GM21619 (cell line): ENCODE results near the gene REPS1.

Experiments
- ATAC-seq: cut with Tn5 transposase; IDR thresholded peaks from one replicate; pipeline ENCODE4 v1.9.1; 2021; ENCODE audit not compliant: unreplicated experiment

Gene REPS1

DNA sequence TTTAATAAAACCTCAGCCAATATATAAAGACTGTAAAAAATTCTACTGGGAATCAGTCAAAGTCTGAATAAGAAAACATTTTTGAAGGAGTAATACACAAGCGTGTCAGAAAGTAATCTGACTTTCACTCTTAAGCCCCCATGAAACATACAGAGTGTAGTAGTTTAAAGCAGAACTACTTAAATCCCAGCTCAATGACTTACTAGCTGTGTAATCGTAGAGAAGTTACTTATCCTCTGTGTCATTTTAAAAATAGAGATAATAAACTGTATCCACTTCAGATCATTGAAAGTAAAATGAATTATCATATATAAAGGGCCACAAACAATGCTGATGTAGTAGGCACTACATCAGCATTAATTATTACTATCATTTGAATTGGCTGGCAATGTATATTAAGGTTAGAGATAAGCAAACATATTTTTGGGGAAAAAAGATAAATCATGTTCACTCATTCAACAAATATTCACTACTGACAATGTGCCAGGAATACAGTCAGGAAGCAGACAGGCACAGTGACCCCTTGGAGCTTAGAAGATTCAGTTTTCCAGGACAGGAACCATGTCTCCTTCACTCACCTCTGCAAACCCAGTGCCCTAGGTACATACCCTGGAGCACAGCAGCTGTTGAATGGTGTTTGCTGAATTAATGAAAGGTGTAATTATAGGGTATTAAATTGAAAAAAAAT lies 14.4 kb downstream of the REPS1 start:
- no peak for ATAC-seq

DNA sequence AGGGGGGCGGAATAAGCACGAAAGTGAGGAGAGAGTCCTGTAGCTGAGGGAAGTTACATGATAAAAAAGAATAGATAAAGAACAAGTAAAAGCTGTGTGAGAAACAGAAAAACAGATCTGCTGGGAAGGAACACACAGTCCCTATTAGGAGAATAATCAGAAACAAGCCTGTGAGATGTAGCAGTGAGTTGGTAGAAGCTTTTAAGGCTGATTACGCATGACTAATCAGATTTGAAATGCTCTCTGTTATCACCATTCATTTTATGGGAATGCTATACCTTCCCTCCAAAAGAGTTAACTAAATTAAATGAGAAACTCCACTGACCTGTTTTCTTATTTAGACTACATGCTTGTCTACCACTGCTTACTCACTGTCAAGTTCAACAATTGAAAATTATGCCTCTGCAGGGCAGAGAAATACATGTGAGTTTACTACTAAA lies 15.8 kb downstream of the REPS1 start:
- no peak for ATAC-seq

DNA sequence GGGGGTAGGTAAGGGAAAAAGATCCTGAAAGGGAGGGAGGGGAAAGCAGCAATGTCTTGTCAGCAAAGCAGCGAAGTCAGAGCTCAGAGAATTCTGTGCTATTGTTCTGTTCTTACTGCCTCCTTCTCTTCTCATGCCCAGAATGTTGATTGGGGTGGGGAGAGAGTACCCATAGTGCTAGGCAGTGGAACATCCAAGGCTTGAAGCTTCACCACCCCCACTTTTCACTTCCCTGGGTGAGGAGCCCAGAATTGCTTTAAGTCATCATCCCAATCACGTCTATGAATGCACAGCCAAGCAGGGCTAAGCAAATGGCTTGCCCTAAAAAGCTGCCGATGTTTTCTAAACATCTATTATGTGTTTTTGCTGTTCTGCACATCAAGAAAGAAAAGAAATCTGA lies 16.5 kb downstream of the REPS1 start:
- no peak for ATAC-seq

DNA sequence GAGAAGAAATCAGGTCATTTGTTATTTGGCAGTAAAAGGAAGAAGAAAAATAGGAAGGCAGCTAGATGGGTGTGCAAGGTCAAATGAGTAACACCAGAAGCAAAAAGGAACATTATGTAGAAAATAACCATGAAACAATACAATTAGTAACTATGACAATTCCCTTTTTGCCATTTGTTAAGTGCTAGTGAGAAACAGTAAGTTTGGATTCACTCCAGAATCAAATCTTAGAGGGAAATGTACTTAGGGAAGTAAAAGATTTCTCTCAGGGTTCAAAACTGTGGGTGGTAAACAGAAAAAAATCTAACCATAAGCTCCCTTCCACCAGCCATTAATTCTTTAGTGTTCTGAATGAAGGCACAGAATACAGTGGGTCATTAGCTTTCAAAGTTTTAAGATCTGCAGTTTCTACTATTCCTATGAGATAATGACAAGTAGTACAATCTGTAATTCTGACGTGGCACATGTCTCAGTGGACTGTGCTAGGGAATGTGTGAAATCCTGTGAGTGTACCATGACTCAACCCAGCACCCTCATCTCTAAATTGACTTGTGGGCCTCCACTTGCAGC lies 17.1 kb downstream of the REPS1 start:
- ATAC-seq = peak; percentile 65

DNA sequence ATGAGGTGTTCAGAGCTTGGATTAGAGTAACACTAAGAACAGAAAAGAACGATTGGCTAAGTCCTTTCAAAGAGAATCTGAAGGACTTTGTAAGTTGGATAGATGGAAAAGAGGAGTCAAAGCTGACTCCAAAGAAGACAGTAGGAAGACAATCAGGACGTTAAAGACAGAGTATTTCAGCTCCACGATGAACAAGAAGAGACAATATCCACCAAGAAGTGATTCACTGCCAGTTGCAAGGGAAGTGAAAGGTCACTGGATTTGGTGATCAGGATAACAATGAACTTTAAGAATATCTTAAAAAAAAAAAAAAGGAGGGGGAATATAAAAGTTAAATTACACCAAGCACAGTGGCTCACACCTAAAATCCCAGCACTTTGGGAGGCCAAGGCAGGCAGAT lies 17.9 kb downstream of the REPS1 start:
- ATAC-seq = no peak

DNA sequence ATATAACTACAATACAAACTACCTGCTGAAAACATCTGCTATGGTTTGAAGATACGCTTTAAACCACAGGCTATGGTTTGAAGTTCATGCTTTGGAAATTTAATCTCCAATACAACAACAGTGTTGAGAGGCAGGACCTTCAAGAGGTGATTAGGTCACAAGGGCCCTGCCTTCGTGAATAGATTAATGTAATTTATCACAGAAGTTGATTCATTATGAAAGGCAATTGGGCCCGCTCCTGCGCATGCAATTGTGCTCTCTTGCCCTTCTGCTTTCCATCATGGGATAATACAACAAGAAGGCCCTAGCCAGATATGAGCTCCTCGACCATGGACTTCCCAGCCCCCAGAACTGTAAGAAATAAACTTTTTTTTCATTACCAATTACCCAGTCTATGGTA lies 21.2 kb downstream of the REPS1 start:
- ATAC-seq = no peak

DNA sequence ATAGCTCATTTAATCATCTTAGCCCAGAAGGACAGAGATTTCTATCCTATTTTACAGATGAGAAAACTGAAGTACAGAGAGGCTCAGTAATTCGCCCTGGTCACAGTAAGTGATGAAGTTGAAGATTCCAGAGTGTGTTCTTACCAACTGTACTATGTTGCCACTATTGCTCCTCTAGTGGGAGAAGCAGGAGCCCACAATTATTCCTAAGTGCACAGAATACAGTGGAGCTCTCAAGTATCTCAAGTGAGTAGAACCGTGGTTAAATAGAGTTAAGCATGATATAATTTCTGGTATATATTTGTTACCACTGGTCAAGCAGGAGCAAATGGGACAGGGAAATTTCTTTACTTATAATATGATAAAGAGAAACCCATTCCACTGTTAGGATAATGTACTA lies 22.1 kb downstream of the REPS1 start:
- no peak for ATAC-seq

DNA sequence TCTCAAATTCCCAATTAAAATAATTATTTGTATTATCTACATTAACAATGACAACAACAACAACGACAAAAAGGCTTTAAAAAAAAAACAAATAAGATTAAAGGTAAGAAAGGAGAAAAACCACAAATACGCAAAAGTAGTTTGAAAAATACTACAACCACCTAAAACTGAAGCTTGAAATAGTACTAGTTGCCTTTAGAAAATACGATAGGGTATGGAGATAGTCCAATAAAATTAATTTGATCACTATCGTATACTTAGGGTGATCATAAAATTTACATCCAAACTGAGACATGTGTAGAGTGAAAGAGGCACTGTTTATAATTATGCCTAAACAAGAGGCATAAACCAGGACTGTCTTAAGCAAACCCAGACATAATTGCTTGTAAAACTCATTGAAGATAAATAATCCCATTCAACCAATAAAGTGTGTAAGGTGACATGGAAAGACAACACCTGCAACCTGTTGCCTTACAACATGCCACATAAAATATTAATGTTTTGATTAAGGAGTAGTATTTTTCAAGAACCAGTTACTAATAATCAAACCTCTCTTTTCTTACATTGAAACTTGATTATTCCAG lies 22.7 kb downstream of the REPS1 start:
- no peak for ATAC-seq

DNA sequence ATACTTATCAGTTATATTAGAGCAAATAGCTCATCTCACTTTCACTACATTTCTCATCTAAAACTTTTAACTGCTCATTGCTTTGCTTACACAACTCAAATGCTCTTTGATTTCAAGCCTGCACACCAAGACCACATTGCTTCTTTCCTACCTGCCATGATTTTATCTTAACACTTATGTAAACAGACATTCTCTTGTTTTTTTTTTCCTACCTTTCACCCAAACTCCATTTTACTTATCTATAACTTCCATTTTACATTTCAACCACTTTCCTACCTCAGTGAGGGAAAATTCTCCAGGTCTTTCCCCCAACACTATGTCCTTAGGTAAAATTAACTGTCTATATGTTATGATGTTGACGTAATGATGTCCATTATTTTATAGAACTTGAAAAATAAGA lies 24.0 kb downstream of the REPS1 start:
- no peak for ATAC-seq

DNA sequence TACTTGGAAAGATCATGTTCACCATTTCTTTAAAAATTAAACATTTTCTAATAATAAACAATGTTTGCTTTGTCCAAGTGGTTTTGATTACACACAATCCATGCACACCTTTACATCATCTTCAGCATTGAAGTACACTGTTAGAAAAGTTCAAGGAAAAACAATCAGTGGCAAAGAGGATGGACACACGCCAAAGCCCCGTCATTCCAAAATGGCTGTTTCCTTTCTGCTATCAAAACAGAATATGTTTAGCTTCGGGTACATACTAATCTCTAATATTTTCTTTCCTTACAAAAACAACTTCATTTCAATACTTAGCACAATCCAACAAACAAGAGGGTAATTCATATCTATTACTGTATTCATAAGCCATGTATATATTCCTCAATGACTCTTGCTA lies 24.5 kb downstream of the REPS1 start:
- ATAC-seq = no peak

DNA sequence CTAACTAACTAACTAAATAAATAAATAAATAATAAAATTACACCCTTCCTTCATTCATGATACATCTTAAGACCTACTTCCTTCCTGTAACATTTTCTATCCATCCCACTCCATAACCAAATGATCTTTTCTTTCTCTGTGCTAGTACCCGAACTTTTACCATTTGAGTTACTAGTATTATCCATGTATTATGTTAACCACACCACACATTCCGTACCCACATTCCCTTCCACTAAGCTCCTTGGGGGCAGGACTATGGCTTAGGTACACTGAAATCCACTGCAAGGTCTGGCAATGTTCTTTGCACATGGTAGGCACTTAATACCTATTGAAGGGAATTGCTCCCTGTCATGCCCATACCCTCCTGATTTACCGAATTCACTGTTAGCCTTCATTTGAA lies 24.9 kb downstream of the REPS1 start:
- ATAC-seq = no peak

DNA sequence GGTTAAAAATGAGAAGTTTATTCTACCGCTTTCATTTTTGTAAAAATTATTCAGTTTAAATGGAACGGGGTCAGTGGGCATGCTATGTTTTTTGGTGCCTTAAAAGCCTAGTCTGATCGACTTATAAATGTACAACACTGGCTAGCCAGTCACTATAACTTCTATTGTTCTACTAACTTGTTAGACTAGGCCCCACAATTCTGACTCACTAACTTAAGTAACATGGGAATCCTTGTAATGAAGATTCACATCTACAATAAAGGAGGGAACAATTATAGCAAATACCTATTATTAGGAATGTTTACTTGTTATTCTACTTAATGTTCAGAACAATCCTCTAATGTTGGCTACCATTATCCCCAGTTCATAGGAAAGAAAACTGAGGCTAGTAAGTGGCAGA lies 28.5 kb downstream of the REPS1 start:
- no peak for ATAC-seq

DNA sequence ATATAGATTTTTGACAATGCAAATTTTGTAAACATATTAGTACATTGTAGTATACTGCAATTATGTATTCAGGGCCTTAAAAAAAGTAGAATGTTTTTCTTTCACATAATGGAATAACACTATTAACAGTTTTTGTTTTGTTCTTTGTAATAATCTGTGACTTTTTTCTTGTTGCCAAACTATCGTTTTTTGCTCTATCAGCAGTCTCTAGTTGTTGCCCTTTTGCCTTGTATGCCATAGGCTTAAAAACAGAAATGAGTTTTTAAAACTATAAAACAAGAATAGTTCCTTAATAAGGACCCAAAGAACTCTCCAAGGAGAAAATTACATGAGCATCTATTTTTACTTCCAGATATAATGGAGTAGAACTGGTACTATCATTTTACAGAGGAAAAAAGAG lies 29.5 kb downstream of the REPS1 start:
- ATAC-seq = no peak

DNA sequence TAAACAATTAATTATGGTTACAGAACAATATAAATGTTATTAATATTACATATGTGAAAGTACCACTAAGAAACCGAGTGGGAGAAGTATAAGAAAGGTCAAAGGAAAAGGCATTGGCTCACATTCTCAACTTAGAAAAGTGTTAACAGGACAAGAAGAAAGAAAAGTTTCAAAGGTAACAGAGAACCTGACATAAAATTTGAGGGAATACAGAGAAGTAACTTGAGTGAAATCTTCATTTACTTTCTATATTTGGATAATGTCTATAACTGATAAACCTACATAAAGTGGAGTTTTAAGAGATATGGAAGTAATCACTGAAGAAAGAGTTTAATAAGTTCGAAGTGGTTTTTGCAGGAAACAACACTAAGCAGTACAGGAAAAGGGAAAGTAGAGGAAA lies 30.1 kb downstream of the REPS1 start:
- no peak for ATAC-seq

DNA sequence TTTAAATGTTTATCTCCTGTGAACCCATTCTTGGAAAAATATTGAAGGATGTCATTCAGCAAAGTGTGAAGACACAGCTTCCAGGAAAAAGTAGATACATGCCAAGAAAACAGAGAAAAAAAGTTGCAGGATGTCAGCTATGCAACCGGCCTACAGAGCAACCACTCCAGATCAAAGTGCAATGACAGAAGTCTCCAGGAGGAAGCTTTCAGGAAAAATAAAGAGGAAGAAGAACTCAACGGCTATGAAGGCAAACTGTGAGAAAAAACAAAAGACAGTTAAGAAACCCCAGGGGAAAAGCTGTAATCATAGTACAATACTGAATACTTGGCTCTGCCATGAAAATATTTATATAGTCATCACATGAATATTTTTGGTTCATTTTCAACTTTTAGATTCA lies 30.6 kb downstream of the REPS1 start:
- ATAC-seq = no peak

DNA sequence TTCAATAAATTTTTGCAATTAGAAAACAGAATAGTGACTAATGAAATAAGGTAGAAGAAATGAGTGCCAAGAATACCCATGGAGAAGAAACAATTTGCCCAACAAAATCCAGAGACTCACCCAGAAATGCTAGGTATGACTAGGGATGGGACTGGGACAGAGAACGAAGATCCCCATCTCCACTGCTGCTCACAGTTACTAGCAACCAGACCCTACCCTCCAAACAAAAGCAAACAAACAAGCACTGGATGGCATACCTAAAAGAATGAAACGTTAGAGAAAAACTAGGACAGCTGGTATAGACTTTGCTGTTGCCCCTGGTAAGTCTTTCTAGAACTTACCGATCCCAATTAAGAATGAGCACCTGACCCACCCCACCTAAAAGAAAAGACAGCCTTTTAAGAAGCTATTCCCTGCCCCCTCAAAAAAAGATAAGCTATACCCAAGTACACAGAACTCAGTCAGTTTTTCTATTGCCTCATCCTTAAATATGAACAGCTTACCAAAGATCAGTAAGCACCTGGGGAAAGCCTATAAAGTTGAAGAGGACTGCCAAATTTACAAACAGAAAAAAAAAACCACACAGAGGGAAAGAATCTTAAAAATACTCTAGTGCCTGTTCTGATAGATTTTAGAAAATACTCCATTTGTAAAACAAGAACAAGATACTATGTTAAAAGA lies 31.7 kb downstream of the REPS1 start:
- ATAC-seq = no peak

DNA sequence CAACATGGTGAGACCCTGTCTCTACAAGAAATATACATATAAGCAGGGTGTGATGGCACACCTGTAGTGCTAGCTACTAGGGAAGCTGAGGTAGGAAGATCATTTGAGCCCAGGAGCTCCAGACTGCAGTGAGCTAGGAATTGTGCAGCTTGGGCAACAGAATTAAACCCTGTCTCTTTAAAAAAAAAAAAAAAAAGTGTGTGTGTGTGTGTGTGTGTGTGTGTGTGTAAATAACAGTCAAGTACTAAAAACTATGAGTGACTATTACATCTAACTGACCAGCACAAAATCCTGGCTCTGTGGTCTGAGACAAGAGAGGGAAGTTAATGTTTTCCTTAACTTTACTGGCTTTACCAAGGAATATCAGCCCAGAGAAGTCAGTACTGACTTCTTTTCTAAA lies 32.8 kb downstream of the REPS1 start:
- ATAC-seq = no peak

DNA sequence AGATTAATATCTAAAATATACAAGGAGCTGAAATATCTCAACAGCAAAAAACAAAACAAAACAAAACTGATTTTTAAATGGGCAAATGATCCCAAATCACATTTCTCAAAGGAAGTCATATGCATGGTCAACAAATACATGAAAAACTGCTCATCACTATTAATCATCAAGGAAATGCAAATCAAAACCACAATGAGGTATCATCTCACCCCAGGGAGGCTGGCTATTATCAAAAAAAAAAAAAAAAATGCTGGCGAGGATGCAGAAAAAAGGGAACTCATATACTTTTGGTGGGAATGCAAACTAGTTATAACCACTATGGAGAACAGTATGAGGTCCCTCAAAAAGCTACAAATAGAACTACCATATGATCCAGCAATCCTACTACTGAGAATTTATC lies 34.6 kb downstream of the REPS1 start:
- ATAC-seq = no peak

DNA sequence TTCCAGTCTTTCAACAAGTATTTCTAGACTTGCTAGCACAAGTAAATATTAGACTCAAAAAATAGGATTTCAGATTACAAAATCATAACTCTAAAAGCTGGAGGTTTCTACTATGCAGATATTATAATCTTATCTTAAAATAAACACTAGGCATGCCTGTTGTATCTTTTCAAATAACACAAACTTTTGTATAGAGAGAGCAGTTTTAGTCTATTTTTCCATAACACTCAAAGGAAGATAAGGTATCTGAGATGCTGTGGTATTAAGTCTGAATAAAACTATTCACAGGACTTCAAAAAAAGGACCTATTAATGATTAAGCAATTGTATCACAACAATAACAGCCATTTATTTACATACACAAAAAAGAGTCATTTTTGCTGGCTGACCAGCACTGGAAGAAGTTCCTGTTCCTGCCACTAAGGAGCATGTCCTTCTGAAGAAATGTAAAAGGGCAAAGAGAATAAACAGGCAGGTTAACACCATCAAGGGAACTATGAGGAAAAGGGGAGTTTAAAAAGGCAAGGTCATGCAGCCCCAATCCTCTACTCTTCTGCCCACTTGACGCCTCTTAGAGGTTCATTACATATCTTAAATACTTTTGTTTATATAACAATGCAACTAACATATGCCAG lies 39.4 kb downstream of the REPS1 start:
- ATAC-seq = no peak

DNA sequence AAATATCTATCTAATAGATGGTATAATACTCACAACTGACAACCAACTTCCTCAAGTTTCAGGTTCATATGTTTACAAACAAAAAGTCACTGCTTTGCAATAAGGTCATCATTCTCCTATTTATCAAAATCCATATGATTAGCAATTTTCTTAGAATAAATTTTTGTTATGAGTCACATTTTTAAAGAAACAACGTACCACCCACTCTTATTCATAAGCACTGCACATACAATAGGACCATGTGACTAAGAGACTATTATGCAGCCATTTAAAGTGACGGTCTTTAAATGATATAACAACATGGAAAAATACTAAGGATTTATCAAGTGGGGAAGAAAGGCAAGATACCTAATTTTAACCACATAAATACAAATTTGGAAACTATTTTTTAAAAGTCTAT lies 40.0 kb downstream of the REPS1 start:
- ATAC-seq = no peak

DNA sequence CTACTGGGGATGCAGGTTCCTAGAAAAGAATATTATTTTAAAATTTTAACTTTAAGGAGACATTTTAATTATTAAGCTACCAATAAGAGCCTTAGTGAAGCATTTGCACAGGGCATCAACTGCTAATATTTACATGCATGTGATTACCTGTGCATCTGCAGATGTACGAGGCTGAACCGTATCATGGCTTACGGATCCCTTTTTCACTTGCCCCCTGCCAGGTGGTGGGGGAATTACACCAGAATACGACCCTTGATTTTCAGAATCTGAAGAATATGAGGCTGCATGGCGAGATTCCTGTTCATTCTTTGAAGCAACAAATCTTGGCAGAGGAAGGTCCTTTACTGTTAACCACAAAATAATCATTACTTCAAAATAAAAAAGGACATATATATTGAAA lies 42.7 kb downstream of the REPS1 start:
- no peak for ATAC-seq

DNA sequence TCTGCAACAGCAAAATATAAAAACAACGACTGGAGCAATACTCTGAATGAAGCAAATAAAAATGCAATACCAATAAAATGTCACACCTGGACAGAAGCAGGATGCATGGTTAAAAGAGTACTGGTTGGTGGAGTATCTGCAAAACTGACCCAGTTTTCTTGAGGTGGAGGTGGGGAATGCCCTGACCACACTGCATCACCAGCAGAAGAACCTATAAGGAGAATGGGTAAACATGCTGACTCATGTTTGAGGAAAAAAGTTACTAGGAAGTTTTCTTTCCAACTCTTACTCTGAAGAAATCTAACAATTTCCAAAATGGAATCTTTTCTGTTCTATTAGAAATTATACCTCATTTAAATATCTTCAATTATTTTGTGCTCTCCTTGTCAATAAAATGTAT lies 43.6 kb downstream of the REPS1 start:
- no peak for ATAC-seq
